Posterior cingulate gyrus (tissue), 11 donors: ENCODE data around the gene RNF157.
A peak's percentile ranks its signal among the peaks of the same experiment; 100 is the strongest.
"Not testable (repeated sequence)": the region's sequence is repeated elsewhere in the genome, so short reads cannot be mapped to it uniquely, and the experiment has no call there.

ENCODE experiments used
- DNase-seq, 10 donors: peaks; one replicate each; pipeline versions ENCODE4 v3.0.0 to v3.0.0-alpha.2; 2020 to 2021; ENCODE audit warnings: mixed read lengths in 3 of 10
- intact Hi-C: fragments of 100-400 bp; cut with DNase I; formaldehyde crosslinking; loops from one replicate; pipeline ENCODE4 v1.15.1; 2023

The RNF157 gene

DNA sequence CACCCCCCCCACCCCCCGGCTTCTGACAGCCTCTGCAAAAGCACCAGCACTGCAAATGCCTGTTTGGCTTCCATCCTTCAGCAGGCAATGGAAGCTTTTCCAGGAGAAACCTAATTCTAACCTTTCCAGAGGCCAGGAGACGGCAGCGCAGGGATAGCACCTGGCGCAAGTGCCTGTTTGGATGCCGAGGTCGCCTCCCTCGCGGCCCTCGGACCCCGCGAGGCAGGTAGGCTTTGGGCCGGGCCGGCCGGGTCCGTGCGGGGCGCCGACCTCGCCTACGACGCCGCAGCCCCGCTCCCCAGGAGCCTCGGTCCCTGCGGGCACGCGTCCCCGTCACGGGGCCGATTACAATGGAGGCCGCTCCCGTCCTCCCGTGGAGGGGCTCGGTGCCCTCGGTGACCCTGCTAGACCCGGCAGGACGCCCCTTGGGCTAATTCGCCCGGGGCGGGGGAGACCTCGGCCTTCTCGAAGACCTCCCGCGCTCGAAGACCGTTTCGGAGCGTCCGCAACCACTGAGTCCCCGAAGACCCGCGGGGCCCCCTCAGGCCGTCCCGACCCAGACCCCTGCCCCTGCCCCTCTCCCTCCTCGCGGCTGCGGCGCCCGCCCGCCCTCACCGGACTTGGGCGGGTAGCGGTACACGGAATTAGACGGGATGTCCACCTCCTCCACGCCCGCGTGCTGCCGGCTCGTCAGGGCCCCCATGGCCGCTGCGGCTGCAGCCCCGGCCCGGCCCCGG lies 587 bp downstream of the RNF157 start:
- DNase-seq: peak in 1 of 10 donors; percentile 79
- intact Hi-C loops: loop anchor here (5.0 kb wide), 1 partner anchor 38 kb away; no protein-coding TSS in a partner anchor

DNA sequence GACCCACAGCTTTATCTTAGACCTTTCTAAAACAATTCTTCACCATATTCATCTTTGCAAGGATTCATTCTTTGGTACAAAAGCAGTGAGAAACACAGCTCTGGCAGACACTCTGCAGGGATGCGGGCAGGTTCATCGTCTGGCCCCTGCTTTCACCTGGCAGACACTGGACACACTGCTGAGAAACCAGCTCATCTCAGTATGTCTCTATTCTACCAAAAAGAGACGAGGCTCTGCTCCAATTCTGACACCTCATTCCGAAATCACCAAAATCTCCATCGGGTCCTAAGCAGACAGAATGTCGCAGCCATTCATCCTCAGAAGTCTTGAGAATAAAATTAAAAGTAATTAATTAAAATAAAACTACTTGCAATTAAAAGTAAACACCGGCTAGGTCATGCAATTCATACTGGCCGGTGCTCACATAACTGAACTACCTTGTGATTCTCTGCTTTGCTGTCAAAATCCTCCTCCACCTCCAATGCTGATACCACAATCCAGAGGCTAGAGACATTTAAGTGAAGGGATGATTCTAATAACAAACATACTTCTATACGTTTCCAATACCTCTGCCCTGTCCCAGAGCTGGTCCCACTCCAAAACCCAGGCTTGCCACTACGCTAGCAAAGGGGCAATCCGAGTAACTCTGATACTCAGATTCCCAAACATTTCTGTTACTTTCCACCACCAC lies 1.3 kb downstream of the RNF157 start:
- DNase-seq: no peak
- intact Hi-C loops: loop anchor here (5.0 kb wide), 1 partner anchor 38 kb away; no protein-coding TSS in a partner anchor

DNA sequence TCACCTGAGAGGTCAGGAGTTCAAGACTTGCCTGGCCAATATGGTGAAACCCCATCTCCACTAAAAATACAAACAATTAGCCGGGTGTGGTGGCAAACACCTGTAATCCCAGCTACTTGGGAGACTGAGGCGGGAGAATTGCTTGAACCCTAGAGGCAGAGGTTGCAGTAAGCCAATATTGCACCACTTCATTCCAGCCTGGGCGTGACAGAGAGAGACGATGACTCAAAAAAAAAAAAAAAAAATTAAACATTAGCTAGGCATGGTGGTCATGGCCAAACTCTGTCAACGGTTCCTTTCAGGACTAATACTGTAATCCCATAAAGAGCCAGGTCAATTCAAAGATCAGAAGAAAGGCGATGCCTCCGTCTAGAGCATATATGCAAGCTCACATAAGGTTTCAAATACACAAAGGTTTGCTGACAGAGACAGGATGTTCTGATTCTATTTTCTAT lies 2.4 kb downstream of the RNF157 start:
- DNase-seq: no peak
- intact Hi-C loops: loop anchor here (5.0 kb wide), 1 partner anchor 39 kb away; no protein-coding TSS in a partner anchor

DNA sequence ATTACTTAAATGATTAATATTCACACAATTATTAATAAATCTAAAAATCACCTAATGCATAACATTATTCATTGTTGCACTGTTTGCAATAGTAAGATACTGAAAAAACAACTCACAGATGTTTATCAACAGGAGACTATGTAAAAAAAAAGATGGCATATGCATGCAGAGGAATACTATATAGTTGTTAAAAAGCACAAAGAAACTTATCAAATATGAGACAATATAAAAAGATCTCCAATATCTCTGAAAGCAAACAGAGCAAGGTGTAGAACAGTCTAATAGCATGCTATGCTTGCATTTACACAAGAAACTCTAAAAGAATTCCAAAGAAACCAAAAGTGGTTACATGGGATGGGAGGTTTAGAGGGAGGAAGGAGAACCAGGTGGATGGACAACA lies 3.7 kb downstream of the RNF157 start:
- no peak for DNase-seq
- intact Hi-C loops: loop anchor here (5.0 kb wide), 1 partner anchor 41 kb away; no protein-coding TSS in a partner anchor

DNA sequence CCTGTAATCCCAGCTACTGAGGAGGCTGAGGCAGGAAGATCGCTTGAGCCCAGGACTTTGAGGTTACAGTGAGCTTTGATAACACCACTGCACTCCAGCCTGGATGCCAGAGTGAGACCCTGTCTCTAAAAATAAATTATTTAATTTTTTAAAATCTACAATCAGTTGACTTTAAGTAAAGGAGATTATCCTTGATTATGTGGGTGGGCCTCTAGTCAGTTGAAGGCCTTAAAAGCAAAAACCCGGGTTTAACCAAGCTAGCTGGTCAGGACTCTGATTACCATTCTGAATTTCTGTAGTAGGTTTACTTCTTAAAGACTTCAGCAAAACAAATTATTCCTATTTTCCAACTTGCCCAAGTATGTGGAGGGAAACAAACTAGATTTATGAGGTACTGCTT lies 4.4 kb downstream of the RNF157 start:
- intact Hi-C loops: loop anchor here (5.0 kb wide), 1 partner anchor 41 kb away; no protein-coding TSS in a partner anchor
- DNase-seq: no peak

GRCh38 chr17:76234354-76234679 lies 6.0 kb downstream of the RNF157 start:
- no peak for DNase-seq
- intact Hi-C loops: no loop called here

GRCh38 chr17:76233588-76234353 lies 6.5 kb downstream of the RNF157 start:
- peak in 1 of 10 donors; percentile 51 for DNase-seq
- intact Hi-C loops: no loop called here

DNA sequence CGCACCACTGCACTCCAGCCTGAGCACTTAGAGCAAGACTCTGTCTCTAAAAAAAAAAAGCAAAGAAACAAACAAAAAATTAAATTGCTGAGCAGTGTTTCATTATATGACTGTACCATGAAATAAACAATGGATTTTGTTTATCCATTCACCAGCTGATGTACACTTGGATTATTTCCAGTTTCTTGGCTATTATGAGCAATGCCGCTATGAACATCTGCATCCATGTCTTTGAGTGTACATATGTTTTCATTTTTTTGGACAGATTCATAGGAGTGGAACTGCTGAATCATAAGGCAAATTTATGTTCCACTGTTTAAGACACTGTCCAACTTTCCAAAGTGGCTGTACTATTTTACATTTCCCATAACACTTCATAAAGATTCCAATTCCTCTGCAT lies 8.0 kb downstream of the RNF157 start:
- intact Hi-C loops: no loop called here

GRCh38 chr17:76226749-76227148 lies 13.5 kb downstream of the RNF157 start:
- DNase-seq, intact Hi-C loops: not testable (repeated sequence)

More for the DNA sequence above, 8.0 kb downstream of the RNF157 start:
- no peak for DNase-seq

DNA sequence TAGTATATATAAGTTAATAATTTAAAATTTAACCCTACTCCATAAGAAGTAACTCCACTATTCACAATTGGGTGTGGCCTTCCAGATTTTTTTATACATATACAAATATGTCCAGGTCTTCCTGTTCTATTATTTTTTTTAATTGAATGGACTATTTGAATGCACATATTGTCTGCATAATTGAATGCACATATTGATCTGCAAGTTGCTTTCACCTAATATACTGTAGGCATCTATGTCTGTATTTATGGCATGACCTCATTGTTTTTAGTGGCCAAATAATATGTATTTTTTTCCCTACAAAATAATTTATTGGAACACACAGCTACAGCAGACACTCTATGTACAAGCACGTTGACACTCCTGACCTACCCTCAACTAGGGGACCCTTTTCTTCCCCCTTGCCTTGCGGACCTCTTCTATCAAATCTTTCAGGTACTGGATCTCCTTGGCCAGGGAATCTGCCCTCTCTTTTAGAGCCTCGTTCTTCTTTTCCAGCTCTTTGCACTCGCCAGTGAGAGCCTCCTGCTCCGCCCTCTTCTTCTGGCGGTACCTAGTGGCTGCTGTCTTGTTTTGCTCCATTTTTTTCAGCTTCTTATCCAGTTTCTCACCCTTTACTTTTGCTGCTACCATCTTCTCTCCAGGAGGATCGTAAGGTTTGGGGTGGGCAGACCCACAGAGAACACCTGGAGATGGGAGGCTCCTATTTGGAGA lies 14.8 kb downstream of the RNF157 start:
- DNase-seq: not testable (repeated sequence)

DNA sequence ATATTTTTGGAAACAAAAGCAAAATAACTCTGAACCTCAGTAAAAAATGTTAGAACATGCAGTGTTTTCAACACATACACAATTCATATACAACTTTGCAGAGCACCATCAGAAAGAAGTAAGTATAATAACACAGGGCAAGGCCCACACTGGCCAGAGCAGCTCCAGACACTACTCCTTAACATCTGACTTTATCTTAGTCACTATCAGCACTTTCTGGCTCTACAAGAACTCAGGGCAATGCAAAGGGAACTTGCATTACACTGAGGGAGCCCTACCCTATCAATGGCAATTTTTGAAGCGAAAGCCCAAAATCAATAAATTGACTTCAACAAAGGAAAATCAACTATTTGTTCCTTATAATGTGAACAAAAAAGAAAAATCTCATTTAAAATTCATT lies 16.5 kb downstream of the RNF157 start:
- intact Hi-C loops: no loop called here
- no peak for DNase-seq

More for the DNA sequence above, 14.8 kb downstream of the RNF157 start:
- intact Hi-C loops: not testable (repeated sequence)

- DNase-seq: no peak
- intact Hi-C loops: no loop called here
Measured at GRCh38 chr17:76219670-76220383, 20.5 kb downstream of the RNF157 start.

GRCh38 chr17:76217081-76217480 lies 23.2 kb downstream of the RNF157 start:
- intact Hi-C loops: no loop called here
- peak in 1 of 10 donors; percentile 58 for DNase-seq

GRCh38 chr17:76213491-76213890 lies 26.8 kb downstream of the RNF157 start:
- intact Hi-C loops: no loop called here
- DNase-seq: no peak

DNA sequence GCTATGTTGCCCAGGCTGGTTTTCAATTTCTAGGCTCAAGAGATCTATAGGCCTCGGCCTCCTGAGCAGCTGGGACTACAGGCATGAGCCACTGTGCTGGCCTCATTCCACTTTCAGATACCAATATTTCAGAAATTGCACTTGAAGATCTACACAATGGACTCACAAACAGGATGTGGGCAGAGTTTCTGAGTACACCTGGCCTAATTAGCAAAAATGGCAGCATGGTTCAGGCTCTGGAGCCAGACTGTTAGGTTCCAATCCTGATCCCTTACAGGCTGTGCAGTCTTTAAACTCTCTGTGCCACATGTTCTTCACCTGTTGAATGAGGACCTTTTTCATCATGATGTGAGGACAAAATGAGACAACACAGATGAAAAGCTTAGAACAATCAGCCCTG lies 32.2 kb downstream of the RNF157 start:
- intact Hi-C loops: no loop called here
- no peak for DNase-seq

DNA sequence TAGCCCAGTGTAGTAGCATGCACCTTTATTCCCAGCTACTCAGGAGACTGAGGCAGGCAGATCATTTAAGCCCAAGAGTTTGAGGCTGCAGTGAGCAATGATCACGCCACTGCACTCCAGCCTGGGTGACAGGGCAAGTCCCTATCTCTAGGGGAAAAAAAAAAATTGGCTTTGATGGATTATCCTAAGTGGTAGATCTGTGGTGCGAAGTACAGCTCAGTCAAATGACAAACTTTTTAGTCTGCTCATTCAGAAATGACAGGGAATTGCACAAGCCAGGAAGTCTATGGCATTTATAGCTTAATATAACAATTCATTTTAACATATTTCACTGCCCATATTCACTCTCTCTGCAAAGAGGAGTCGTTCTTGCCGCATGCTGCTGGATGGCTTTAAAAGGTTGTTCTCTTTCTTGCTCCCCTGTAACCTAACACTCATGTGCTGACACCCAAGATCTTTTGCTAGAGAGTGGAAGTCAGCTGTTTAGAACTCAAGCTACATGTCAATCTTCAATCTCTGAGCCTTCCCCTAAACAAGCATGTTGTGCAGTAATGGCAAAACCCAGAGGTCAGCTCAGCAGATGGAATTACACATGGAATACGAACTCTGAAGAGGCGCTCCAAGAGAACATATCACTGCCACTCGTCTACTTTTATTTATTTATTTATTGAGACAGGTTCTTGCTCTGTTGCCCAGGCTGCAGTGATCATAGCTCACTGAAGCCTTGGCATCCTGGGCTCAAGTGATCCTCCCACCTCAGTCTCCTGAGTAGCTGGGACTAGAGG lies 32.8 kb downstream of the RNF157 start:
- intact Hi-C loops: no loop called here
- DNase-seq: no peak

GRCh38 chr17:76205542-76206144 lies 34.6 kb downstream of the RNF157 start:
- intact Hi-C loops, DNase-seq: not testable (repeated sequence)

- intact Hi-C loops: no loop called here
- DNase-seq: no peak
Measured at GRCh38 chr17:76204277-76204676, 36.0 kb downstream of the RNF157 start.
